IPS-20b (cell line): ENCODE measurements around the gene HLA-F.

Experiments used
- H3K27ac ChIP-seq: one replicate; pipeline ENCODE4 v1.5.1; 2013; ENCODE audit warnings: low read length
- H3K27me3 ChIP-seq: 2 replicates; pipeline ENCODE4 v1.6.1; 2013; ENCODE audit warnings: mild to moderate bottlenecking, low read length, inconsistent platforms; ENCODE audit not compliant: insufficient read depth
- H3K36me3 ChIP-seq: 2 replicates; pipeline ENCODE4 v1.6.1; 2013; ENCODE audit warnings: low read depth, mild to moderate bottlenecking, inconsistent platforms, low read length, moderate library complexity; ENCODE audit not compliant: insufficient read depth
- H3K4me1 ChIP-seq: 2 replicates; pipeline ENCODE4 v1.6.1; 2013; ENCODE audit warnings: mild to moderate bottlenecking, control low read depth, inconsistent platforms, low read length, moderate library complexity; ENCODE audit not compliant: insufficient read depth
- H3K4me3 ChIP-seq: 2 replicates; pipeline ENCODE4 v1.5.1; 2013; ENCODE audit warnings: mild to moderate bottlenecking, low read length, inconsistent platforms
- H3K9ac ChIP-seq: 2 replicates; pipeline ENCODE4 v1.6.1; 2013; ENCODE audit warnings: low read depth, mild to moderate bottlenecking, inconsistent platforms, low read length, moderate library complexity
- H3K9me3 ChIP-seq: 2 replicates; pipeline ENCODE4 v1.6.1; 2013; ENCODE audit warnings: mild to moderate bottlenecking, low read depth, low read length, inconsistent platforms; ENCODE audit not compliant: insufficient read depth

The HLA-F gene

GRCh38 chr6:29726001-29726400 lies 2.8 kb downstream of the HLA-F start:
- no peaks in the 10 kb centered on the region for H3K36me3 ChIP-seq
- H3K27ac ChIP-seq: no peak overlapping the region
- no peak overlapping the region for H3K9ac ChIP-seq
- no peaks in the 10 kb centered on the region for H3K4me1 ChIP-seq
- no peak overlapping the region for H3K4me3 ChIP-seq
- H3K9me3 ChIP-seq: no peaks in the 10 kb centered on the region
- peaks cover 85% of the 10 kb centered on the region for H3K27me3 ChIP-seq

GRCh38 chr6:29726571-29727194 lies 3.4 kb downstream of the HLA-F start:
- no peaks in the 10 kb centered on the region for H3K36me3 ChIP-seq
- no peaks in the 10 kb centered on the region for H3K9me3 ChIP-seq
- peaks cover 83% of the 10 kb centered on the region for H3K27me3 ChIP-seq
- no peak overlapping the region for H3K4me3 ChIP-seq
- H3K4me1 ChIP-seq: no peaks in the 10 kb centered on the region
- H3K9ac ChIP-seq: no peak overlapping the region
- H3K27ac ChIP-seq: no peak overlapping the region

GRCh38 chr6:29727637-29728036 lies 4.4 kb downstream of the HLA-F start:
- H3K27ac ChIP-seq: no peak overlapping the region
- H3K4me3 ChIP-seq: no peak overlapping the region
- no peaks in the 10 kb centered on the region for H3K4me1 ChIP-seq
- H3K36me3 ChIP-seq: no peaks in the 10 kb centered on the region
- H3K9me3 ChIP-seq: no peaks in the 10 kb centered on the region
- H3K27me3 ChIP-seq: peaks cover 74% of the 10 kb centered on the region
- no peak overlapping the region for H3K9ac ChIP-seq

GRCh38 chr6:29728173-29728874 lies 5.1 kb downstream of the HLA-F start:
- Histone ChIP-seq H3K9me3 (no peaks in the 10 kb centered on the region), H3K9ac (no peak overlapping the region), H3K27me3 (peaks cover 67% of the 10 kb centered on the region), H3K27ac (no peak overlapping the region), H3K4me3 (no peak overlapping the region), H3K4me1 (no peaks in the 10 kb centered on the region), H3K36me3 (no peaks in the 10 kb centered on the region)

- H3K9me3 ChIP-seq: no peaks in the 10 kb centered on the region
- no peak overlapping the region for H3K4me3 ChIP-seq
- H3K27me3 ChIP-seq: peaks cover 61% of the 10 kb centered on the region
- H3K4me1 ChIP-seq: no peaks in the 10 kb centered on the region
- H3K9ac ChIP-seq: no peak overlapping the region
- H3K36me3 ChIP-seq: no peaks in the 10 kb centered on the region
- H3K27ac ChIP-seq: no peak overlapping the region
Measured at GRCh38 chr6:29728875-29729270, 5.6 kb downstream of the HLA-F start.

- no peak overlapping the region for H3K4me3 ChIP-seq
- no peak overlapping the region for H3K9ac ChIP-seq
- no peaks in the 10 kb centered on the region for H3K9me3 ChIP-seq
- H3K36me3 ChIP-seq: no peaks in the 10 kb centered on the region
- H3K27ac ChIP-seq: no peak overlapping the region
- peaks cover 51% of the 10 kb centered on the region for H3K27me3 ChIP-seq
- no peaks in the 10 kb centered on the region for H3K4me1 ChIP-seq
Measured at GRCh38 chr6:29729774-29730328, 6.6 kb downstream of the HLA-F start.

GRCh38 chr6:29730575-29731126 lies 7.4 kb downstream of the HLA-F start:
- H3K9ac ChIP-seq: no peak overlapping the region
- no peaks in the 10 kb centered on the region for H3K36me3 ChIP-seq
- no peaks in the 10 kb centered on the region for H3K9me3 ChIP-seq
- H3K4me1 ChIP-seq: no peaks in the 10 kb centered on the region
- H3K27ac ChIP-seq: no peak overlapping the region
- H3K4me3 ChIP-seq: no peak overlapping the region
- peaks cover 43% of the 10 kb centered on the region for H3K27me3 ChIP-seq

- no peaks in the 10 kb centered on the region for H3K4me1 ChIP-seq
- no peaks in the 10 kb centered on the region for H3K36me3 ChIP-seq
- H3K27ac ChIP-seq: no peak overlapping the region
- no peaks in the 10 kb centered on the region for H3K9me3 ChIP-seq
- no peak overlapping the region for H3K4me3 ChIP-seq
- peaks cover 37% of the 10 kb centered on the region for H3K27me3 ChIP-seq
- no peak overlapping the region for H3K9ac ChIP-seq
Measured at GRCh38 chr6:29731281-29731680, 8.0 kb downstream of the HLA-F start.

GRCh38 chr6:29733057-29733456 lies 9.8 kb downstream of the HLA-F start:
- Histone ChIP-seq H3K9ac (no peak overlapping the region), H3K4me1 (no peaks in the 10 kb centered on the region), H3K4me3 (no peak overlapping the region), H3K9me3 (no peaks in the 10 kb centered on the region), H3K27me3 (peaks cover 24% of the 10 kb centered on the region), H3K36me3 (no peaks in the 10 kb centered on the region), H3K27ac (no peak overlapping the region)

GRCh38 chr6:29734046-29735018 lies 11.1 kb downstream of the HLA-F start:
- H3K27ac ChIP-seq: no peak overlapping the region
- H3K27me3 ChIP-seq: peaks cover 21% of the 10 kb centered on the region; the same call in 1 of the 2 replicates
- no peaks in the 10 kb centered on the region for H3K36me3 ChIP-seq
- H3K4me1 ChIP-seq: no peaks in the 10 kb centered on the region
- no peak overlapping the region for H3K9ac ChIP-seq
- H3K9me3 ChIP-seq: no peaks in the 10 kb centered on the region
- H3K4me3 ChIP-seq: no peak overlapping the region

GRCh38 chr6:29736563-29736962 lies 13.3 kb downstream of the HLA-F start:
- no peaks in the 10 kb centered on the region for H3K4me1 ChIP-seq
- H3K9me3 ChIP-seq: no peaks in the 10 kb centered on the region
- H3K9ac ChIP-seq: no peak overlapping the region
- no peak overlapping the region for H3K4me3 ChIP-seq
- H3K27ac ChIP-seq: no peak overlapping the region
- H3K27me3 ChIP-seq: peaks cover 3% of the 10 kb centered on the region; the same call in 1 of the 2 replicates
- no peaks in the 10 kb centered on the region for H3K36me3 ChIP-seq
